Lung (tissue), 12 donors: ENCODE results near the gene EPS8L1. TPM values are rescaled to one million over a fixed set of nuclear protein-coding genes. Genes with fewer than 3 reads are reported as not detected.

Experiments used
- ATAC-seq: fragments of 200-7000 bp; cut with Tn5 transposase; one replicate; pipeline ENCODE4 v1.9.1; 2020; ENCODE audit warnings: moderate number of reproducible peaks; ENCODE audit not compliant: insufficient read depth, low FRiP score
- DNase-seq, 3 donors: peaks; one replicate each; pipeline ENCODE4 v3.0.0-alpha.2; 2013 to 2017
- H3K27ac ChIP-seq, 2 donors: one replicate each; pipeline ENCODE4 v1.5.1; 2013; ENCODE audit warnings: mild to moderate bottlenecking in 2 of 2, moderate library complexity in 2 of 2, control low read depth in 1 of 2, inconsistent platforms in 1 of 2, low read depth in 1 of 2, low read length in 1 of 2
- H3K27me3 ChIP-seq, 3 donors: one replicate each; pipeline ENCODE4 v1.5.1; 2013; ENCODE audit warnings: low read length in 2 of 3; ENCODE audit not compliant: control insufficient read depth in 3 of 3, insufficient read depth in 3 of 3
- H3K36me3 ChIP-seq, 4 donors: one replicate each; pipeline ENCODE4 v1.5.1; 2013; ENCODE audit warnings: low read length in 4 of 4, mild to moderate bottlenecking in 1 of 4, moderate library complexity in 1 of 4; ENCODE audit not compliant: control insufficient read depth in 4 of 4, insufficient read depth in 4 of 4
- H3K4me1 ChIP-seq, 5 donors: one replicate each; pipeline ENCODE4 v1.5.1; 2013; ENCODE audit warnings: low read length in 5 of 5, mild to moderate bottlenecking in 2 of 5, moderate library complexity in 1 of 5; ENCODE audit not compliant: control insufficient read depth in 5 of 5, insufficient read depth in 5 of 5
- H3K4me3 ChIP-seq: one replicate; pipeline ENCODE4 v1.5.1; 2013; ENCODE audit warnings: mild to moderate bottlenecking, control low read depth, moderate library complexity
- H3K9ac ChIP-seq, 2 donors: one replicate each; pipeline ENCODE4 v1.5.1; 2013; ENCODE audit warnings: low read length in 2 of 2, control low read depth in 1 of 2; ENCODE audit not compliant: insufficient read depth in 1 of 2
- H3K9me3 ChIP-seq, 4 donors: one replicate each; pipeline ENCODE4 v1.5.1; 2013; ENCODE audit warnings: low read length in 3 of 4, mild to moderate bottlenecking in 1 of 4, moderate library complexity in 1 of 4; ENCODE audit not compliant: control insufficient read depth in 4 of 4, insufficient read depth in 3 of 4
- WGBS, 2 donors: extraction: QIAGEN DNeasy Blood & Tissue Kit; methylation state at CpG; one replicate each; pipeline ENCODE4 v1.1.7; 2013; 5-methylcytosine and 5-hydroxymethylcytosine counted together
- polyA plus RNA-seq, 2 donors: library from polyadenylated mRNA; stranded (reverse); fragments of 200-250 nt; gene quantifications; one replicate each; pipeline ENCODE4 v1.2.1, GENCODE V29; 2013
- total RNA-seq, 2 donors: library from RNA; depleted of rRNA in 1 of 2; stranded (reverse); fragments of >200 nt in 1 of 2; gene quantifications; one replicate each; pipeline ENCODE4 v1.2.1, GENCODE V29; 2014 to 2021
- TF ChIP-seq, protein P1 (sequence below): IDR thresholded peaks from 2 replicates; pipeline ENCODE4 v1.5.1; 2012; ENCODE audit warnings: mild to moderate bottlenecking; ENCODE audit errors: control extremely low read depth, extremely low read depth
- donor health status: control.
- donor health status: control.
- donor health status: Bipolar disorder and iron deficiency.
- donor health status: healthy.
- donor health status: DM: yes; HTN: yes; CAD: no.

EPS8L1 gene
- total and polyA plus RNA-seq, 4 donors, result 19.5 to 61.8 (median 36.8) TPM

DNA sequence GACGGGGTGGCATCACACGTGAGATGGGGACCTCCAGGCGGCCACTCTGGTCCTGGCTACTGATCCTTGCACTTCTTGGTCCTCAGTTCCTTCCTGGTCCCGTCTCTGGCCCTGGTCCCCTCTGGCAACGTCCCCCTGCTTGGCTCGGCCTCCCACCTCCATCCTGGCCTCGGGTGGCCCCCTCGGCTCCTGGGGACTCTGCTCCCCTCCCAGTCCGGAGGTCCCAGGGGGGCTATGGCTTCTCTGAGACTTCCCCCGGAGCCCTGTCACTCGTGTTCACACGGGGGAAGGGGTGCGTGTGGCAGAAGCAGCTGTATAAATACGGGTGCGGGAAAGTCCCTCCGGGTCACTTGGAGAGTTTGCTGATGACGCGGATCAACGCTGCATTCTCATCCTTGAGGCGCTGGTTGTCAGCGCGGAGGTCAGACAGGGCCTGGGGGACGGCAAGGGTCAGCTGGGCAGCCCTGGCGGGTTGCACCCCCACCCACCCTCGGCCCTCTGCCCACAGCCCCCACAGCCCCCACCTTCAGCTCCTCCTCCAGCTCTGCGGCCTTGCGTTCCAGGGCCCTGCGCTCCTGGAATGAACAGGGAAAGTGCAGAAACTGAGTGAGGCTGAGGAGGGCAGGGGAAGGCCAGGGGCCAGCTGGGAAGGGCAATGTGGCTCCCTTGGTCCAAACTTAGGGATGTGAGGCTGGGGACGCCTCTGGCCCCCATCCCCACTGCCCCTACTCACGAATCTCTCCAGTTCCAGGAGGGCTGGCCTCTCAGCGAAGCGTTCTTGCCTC is 15.6 kb downstream of the EPS8L1 start:
- WGBS, 2 donors, result 88 to 92% methylated on average over 30 to 32 of the region's 32 CpGs
- Histone ChIP-seq H3K36me3 (peaks cover 0 to 48% (median 11%) of the 10 kb centered on the region in 4 donors), H3K9ac (no peak overlapping the region), H3K27me3 (peaks cover 0 to 13% (median 0%) of the 10 kb centered on the region in 3 donors), H3K9me3 (no peaks in the 10 kb centered on the region), H3K4me1 (peaks cover 0 to 17% (median 0%) of the 10 kb centered on the region in 5 donors), H3K27ac (no peak overlapping the region), H3K4me3 (no peak overlapping the region)
- no peak for DNase-seq
- ATAC-seq, result no peak
- TF ChIP-seq, protein P1, sequence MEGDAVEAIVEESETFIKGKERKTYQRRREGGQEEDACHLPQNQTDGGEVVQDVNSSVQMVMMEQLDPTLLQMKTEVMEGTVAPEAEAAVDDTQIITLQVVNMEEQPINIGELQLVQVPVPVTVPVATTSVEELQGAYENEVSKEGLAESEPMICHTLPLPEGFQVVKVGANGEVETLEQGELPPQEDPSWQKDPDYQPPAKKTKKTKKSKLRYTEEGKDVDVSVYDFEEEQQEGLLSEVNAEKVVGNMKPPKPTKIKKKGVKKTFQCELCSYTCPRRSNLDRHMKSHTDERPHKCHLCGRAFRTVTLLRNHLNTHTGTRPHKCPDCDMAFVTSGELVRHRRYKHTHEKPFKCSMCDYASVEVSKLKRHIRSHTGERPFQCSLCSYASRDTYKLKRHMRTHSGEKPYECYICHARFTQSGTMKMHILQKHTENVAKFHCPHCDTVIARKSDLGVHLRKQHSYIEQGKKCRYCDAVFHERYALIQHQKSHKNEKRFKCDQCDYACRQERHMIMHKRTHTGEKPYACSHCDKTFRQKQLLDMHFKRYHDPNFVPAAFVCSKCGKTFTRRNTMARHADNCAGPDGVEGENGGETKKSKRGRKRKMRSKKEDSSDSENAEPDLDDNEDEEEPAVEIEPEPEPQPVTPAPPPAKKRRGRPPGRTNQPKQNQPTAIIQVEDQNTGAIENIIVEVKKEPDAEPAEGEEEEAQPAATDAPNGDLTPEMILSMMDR, result no peak

DNA sequence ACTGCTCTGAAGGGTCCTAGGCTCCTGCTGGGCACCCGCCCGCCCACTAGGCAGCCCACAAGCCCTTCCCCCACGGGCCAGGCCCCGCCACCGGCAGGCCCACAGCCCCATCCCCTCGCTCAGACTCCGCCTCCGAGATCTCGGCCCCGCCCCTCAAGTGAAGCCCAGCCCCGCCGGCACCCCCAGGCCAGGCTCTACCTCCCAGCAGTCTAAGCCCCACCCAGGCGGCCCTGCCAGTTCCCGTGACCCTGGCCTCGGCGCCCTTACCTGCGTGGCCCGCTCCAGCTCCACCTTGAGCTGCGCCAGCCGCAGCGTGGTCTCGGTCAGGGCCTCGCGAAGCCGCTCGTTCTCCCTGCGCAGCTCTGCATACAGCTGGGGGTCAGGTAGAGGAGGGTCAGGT is 16.3 kb downstream of the EPS8L1 start:
- TF ChIP-seq, protein P1, result no peak
- Histone ChIP-seq H3K9ac (no peak overlapping the region), H3K4me1 (peaks cover 0 to 14% (median 0%) of the 10 kb centered on the region in 5 donors), H3K9me3 (no peaks in the 10 kb centered on the region), H3K4me3 (no peak overlapping the region), H3K36me3 (peaks cover 0 to 50% (median 11%) of the 10 kb centered on the region in 4 donors), H3K27me3 (peaks cover 0 to 10% (median 0%) of the 10 kb centered on the region in 3 donors), H3K27ac (no peak overlapping the region)
- WGBS, 2 donors, result 90 to 94% methylated on average over 19 to 27 of the region's 27 CpGs
- DNase-seq, result no peak
- no peak for ATAC-seq

DNA sequence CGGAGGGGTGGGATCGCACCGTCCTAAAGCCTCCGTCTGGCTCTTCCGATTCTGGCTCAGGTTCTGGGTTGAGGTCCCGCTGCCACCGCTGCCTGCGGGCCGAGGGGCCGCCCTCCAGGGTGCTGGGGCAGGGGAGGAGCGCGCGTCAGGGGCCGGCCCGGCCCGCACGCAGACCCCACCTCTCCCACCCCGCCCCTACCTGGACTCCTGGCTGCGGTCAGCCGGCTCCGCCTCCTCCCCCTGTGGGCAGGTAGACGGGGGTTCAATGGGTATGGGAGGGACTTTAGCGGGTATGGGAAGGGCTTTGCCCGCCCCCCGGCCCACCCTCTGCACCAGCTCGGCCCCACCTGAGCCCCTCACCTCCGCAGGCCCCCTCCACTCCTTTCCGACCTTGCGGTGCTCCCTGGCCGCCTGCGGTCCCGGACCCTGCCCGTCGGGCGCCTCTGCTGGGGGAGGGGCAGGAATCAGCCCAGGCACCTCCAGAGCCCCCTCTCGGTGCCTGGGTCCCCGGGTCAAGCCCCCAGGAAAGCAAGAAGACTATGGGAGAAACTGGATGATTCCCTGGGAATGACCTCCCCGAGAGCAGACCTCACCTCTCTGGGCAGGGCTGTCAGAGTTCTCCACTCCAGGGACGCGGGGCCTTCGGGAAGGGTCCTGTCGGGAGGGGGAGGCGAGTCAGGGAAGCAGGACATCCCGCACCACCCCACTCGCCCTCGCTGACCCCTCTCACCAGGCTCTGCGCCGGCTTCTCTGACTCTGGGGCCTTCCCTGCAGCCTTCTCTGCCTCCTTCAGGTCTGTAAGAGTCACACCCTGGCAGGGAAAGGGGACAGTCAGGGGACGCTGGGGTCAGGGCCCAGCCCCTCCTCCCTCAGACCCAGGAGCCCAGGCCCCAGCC is 17.0 kb downstream of the EPS8L1 start:
- ATAC-seq, result no peak
- Histone ChIP-seq H3K9ac (no peak overlapping the region), H3K36me3 (peaks cover 0 to 50% (median 11%) of the 10 kb centered on the region in 4 donors), H3K9me3 (no peaks in the 10 kb centered on the region), H3K4me1 (peaks cover 0 to 7% (median 0%) of the 10 kb centered on the region in 5 donors), H3K4me3 (no peak overlapping the region), H3K27ac (no peak overlapping the region), H3K27me3 (peaks cover 0 to 6% (median 0%) of the 10 kb centered on the region in 3 donors)
- TF ChIP-seq, protein P1, result no peak
- DNase-seq, result no peak
- WGBS, 2 donors, result 92 to 95% methylated on average over 37 to 49 of the region's 49 CpGs
